ENCODE data around the gene RTL10.
"Not testable (repeated sequence)": the region's sequence is repeated elsewhere in the genome, so short reads cannot be mapped to it uniquely, and the experiment has no call there.

The RTL10 gene

GRCh38 chr22:19842393-19843106 lies 12.1 kb downstream of the RTL10 start:
- peak; percentile 75 for DNase-seq

DNA sequence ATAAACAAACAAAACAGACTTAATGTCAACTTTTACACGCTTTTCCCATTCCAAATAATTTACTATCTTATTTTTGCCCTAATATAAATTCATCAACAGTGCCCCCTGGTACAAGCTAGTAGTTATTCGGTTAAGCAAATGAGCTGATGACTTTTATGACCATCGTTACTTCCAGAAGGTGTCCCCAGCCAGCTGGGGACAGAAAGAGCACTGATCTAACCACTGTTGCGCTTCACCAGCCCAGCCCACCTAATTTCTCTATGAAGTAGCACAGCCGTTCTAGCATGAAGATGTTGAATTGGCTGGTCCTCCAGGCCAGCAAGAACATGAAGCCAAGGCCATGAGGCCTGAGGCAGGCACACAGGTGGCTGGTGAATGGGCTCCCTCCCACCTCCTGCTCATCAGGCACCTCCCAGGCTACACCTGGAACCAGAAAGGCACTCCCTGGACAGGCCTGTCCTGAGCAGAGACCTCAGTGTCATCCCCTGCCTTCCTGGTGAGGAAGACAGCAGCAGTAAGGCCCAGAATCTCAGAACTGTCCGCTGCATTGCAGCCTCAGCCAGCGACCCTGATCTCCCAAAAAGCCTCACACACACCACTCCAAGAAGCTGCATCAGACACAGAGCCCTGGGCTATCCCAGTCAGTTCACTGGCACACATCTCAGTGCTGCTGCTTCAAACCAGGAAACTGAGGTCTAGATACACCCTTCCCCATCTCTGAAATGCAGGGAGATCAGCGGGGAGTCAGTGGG lies 12.9 kb downstream of the RTL10 start:
- DNase-seq = peak; percentile 58

- DNase-seq = no peak
Observed at GRCh38 chr22:19840955-19841640, 13.6 kb downstream of the RTL10 start.

DNA sequence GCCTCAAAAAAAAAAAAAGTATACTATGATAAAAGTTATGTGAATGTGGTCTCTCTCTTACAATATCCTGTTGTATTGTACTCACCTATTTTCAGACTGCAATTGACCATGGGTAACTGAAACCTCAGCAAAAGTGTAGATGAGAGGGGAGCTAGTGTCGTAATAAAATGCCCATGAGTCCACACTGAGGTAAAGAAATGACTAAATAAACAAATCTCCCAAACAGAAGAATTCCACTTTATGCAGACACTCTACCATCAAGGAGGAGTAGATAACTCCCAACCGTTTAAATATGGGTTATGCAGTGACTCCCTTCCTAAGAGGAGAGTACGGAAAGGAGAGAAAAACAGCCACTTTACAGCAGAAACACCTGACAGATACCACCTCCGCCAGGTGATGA lies 14.6 kb downstream of the RTL10 start:
- no peak for DNase-seq

DNA sequence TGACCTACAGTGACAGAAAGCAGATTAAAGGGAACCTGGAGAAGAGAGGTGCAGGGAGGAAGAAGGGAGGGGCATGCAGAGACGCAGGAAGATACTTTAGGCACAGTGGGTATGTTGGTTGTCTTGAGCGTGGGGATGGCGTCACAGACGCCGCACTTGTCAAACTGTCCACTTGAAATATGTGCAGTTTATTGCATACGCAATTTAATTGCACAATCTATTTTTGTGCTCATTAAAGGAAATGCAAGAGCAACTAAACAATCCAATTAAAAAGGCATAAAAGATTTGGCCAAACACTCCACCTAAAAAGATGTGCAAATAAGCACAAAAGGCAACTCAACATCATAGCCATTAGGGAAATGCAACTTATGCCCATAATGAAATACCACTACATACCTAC lies 16.8 kb downstream of the RTL10 start:
- DNase-seq = no peak

DNA sequence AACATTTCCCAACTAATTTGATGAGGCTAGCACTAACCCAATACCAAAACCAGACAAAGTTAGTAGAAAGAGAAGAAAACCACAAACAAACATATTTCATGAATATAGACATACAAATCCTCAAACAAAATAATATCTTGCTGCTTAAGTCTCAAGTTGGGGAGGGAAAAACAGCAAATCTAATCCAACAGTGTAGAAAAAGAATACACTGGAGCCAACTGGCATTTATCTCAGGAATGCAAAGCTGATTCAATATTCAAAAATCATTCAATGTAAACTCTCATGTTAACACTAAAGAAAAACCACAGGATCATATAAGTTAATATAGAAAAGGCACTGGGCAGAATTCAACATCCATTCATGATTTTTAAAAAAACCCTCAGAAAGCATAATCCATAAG lies 18.2 kb downstream of the RTL10 start:
- no peak for DNase-seq

GRCh38 chr22:19834599-19834998 lies 20.1 kb downstream of the RTL10 start:
- no peak for DNase-seq

DNA sequence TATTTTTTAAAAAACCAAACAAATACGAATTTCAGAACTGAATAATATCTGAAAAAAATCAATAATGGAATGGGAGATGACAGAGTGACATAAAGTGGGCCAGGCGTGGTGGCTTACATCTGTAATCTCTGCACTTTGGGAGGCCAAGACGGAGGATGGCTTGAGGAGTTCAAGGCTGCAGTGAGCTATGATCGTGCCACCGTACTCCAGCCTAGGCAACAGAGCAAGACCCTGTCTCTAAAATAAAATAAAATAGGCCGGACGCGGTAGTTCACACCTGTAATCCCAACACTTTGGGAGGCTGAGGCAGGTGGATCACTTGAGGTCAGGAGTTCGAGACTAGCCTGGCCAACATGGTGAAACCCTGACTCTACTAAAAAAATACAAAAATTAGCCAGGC lies 21.3 kb downstream of the RTL10 start:
- not testable (repeated sequence) for DNase-seq

GRCh38 chr22:19832476-19833108 lies 22.1 kb downstream of the RTL10 start:
- DNase-seq = no peak

DNA sequence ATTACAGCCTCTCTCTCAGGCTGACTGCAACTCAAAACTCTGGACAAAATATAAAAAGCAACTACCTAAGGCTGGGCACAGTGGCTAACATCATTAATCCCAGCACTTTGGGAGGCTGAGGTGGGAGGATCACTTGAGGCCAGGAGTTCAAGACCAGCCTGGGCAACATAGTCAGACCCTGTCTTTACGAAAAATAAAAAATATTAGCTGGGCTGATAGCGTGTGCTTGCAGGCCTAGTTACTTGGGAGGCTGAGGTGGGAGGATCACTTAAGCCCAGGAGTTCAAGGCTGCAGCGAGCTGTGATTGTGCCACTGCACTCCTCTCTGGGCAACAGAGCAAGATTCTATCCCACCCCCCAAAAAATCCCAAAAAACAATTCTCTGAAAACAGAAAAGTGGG lies 22.7 kb downstream of the RTL10 start:
- not testable (repeated sequence) for DNase-seq

GRCh38 chr22:19831016-19831415 lies 23.7 kb downstream of the RTL10 start:
- DNase-seq = no peak

DNA sequence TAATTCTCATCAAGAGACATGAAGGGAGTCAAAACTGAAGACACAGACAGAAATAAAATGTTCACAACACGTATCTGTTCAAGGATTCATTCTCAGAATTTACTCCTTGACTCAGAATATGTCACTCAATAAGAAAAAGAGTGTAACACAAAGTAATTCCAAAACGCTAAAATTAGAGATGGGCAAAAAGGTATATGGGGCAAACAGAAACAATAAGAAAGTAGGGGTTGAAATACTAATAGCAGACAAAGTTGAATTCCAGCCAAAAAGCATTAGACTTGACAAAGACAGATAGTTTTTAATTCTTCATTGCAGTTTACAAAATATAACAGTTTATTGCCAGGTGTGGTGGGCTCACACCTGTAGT lies 26.7 kb downstream of the RTL10 start:
- DNase-seq = no peak

DNA sequence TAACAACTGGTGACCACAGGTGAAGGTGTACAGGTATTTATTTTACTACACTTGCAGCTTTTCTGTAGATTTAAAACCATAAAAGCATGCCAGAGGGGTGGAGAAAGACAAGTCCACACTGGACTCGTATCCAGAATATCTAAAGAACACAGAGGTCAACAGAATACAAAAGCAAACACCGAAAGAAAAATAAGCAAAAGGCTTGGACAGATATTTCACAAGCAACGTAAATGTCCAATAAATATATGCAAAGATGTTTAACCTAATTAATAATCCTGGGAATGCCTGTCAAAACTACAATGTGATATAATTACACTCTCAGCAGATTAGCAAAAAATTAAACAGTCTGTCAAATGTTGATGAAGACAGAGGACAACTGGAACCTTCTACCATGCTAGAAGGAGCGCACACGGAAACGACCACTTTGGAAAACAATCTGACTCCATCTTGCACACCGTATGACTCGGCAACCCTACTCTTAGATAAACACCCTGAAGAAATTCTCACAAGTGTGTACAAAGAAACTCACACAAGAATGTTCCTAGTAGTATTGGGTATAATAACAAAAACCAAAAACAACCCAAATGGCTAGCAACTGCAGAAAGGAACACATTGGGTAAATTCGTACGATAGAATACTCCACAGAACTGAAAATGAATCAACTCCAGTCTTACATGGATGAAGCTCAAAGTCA lies 27.2 kb downstream of the RTL10 start:
- no peak for DNase-seq

DNA sequence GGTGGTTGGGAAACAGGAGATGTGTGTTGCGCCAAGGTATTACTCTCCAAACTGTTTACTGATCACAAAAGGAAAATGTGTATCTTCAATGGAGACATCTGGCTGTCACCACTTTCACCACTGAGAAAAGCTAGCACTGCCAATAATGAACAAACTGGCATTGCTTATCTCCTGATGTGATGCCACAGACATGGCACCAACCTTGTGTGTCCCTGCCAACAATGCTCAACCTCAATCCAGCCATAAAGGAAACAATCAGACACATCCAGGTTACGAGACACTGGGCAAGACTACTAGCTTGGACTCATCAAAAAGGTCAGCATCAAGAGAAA lies 28.1 kb downstream of the RTL10 start:
- no peak for DNase-seq

GRCh38 chr22:19825904-19826618 lies 28.6 kb downstream of the RTL10 start:
- no peak for DNase-seq

GRCh38 chr22:19824926-19825339 lies 29.7 kb downstream of the RTL10 start:
- DNase-seq = no peak

GRCh38 chr22:19824212-19824925 lies 30.3 kb downstream of the RTL10 start:
- DNase-seq = peak; percentile 62

DNA sequence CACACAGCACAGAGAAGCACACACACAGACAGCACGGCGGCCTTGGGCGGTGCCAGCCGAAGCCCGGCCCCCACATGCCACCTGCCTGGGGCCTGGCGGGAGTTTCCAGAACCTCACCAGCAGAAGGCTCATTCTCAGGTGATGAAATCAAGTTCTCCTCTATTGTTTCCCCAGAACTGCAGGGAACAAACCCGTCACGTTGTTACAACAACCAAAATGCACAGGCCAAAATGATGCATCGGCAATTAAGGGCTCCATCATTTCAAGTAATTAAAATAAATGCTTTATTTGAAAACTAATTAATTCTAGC lies 30.8 kb downstream of the RTL10 start:
- DNase-seq = peak; percentile 84

DNA sequence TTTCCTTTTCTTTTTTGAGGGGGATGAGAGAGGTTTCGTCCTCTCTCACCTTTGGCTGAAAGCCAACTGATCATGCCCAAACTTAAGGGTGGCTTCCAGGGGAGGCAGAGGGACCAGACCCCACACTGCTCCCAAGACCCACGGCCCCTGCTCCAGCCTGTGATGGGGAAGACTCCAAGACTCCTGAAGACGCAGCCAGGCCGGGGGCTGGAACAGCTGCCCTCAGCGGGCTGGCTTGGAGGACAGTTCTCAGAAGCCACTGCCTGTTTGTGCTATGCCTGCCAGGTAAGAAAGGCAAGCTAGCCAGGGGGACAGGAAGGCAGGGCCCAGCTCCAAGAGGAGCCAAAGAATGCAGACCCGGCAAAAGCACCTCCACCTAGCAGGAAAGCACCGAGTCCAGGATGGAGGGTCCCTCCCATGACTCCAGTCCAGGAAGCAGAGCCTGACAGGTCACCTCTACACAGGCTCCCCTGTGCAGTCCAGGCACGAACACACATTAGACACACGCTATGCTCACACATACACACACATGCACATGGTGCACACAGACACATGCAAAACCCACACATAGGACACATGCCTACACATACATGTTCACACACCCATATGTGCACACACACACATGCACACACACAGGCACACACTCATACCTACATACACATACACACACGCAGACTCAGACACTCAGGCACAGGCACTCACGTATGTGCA lies 31.3 kb downstream of the RTL10 start:
- no peak for DNase-seq

DNA sequence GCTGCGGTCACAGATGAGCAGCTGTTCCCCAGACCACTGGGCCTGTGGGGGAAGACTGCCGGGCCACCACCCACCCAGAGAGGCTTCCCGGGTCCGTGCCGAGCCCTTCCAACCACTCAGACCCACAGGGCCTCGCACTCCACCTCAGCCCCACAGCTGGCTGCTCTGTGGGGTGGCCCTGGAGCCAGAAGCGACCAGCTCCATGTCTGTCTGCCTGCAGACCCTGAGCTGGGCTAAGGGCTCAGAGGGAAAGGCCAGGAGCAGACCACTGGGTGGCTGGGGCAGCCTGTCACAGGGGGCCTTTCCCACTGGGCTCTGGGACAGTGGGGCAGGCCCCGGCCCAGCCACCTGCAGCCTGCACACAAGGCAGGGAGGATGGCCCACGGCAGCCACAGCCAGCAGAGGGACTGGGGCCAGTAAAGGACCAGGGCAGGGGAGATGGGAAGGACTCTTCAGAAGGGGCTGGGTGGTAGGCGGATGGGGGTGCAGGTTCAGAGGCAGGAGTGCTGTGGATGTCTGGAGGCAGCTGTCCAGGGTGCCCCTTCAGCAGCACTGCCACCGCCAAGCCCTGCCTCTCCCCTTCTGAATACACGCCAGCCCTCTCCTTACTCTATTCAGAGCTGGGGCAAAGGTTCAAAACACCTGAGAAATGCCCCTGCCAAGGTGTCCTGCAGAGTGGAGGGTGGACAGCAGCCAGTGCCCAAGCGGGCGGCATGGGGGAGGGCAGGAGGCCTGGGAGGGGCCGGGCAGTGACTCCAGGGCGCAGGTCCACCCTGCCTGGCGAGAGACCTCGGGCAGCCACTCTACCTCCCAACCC lies 32.2 kb downstream of the RTL10 start:
- no peak for DNase-seq

Data from NCI-H69 (cell line).